HG02840 (cell line): Measurements from ENCODE around the gene YWHAE.
"Not testable (repeated sequence)": the region's sequence is repeated elsewhere in the genome, so short reads cannot be mapped to it uniquely, and the experiment has no call there.

Experiments
- ATAC-seq: cut with Tn5 transposase; IDR thresholded peaks from one replicate; pipeline ENCODE4 v1.9.1; 2021; ENCODE audit warnings: mild to moderate bottlenecking, moderate library complexity, moderate number of reproducible peaks; ENCODE audit not compliant: unreplicated experiment, low FRiP score

Gene YWHAE

GRCh38 chr17:1340371-1340770 lies 59.7 kb downstream of the YWHAE start:
- ATAC-seq: no peak

DNA sequence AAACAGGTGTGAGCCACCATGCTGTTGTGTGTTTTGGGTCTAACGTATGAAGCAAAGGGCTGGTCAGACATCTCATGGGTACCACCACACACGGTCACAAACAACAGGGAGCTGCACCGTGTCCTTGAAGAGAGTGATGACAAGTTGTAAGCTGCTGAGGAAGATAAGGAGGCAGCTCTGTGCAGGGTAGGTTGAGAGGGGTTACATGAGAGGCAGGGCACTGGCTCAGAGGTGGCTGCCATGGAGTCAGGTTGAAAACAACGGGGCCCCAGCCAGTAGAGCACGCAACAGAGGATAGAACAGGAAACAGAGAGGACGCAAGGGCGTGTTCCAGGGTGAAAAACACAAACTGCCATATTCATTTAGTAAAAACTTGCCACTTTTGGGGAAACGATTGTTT lies 68.3 kb downstream of the YWHAE start:
- no peak for ATAC-seq

DNA sequence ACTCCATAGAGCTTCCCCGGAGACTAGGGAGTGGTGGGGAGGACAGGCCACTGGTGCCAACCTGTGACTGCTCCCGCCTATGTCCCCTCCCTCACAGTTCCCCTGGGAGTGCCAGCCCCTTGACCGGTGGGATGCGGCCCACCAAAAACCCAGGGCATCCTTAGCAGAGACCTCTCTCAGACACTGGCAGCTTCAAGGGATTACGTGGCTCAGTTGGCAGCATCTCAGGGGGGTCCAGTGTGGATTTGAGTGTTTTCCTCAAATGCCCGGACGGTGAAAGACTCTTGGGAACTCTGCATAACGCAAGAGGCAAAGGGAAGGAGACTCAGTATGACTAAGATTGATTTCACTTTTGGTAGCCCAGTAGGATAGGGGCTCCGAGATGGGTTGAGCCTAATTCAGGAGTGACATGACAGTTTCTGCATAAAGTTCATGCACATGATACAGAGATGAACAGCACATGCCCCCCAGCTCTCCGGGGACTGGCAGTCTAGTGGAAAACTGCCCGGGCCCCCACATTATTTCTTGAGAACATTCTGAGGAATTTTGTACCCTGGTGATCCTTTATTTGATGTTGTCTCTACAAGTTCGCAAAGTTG lies 70.2 kb downstream of the YWHAE start:
- ATAC-seq: no peak

DNA sequence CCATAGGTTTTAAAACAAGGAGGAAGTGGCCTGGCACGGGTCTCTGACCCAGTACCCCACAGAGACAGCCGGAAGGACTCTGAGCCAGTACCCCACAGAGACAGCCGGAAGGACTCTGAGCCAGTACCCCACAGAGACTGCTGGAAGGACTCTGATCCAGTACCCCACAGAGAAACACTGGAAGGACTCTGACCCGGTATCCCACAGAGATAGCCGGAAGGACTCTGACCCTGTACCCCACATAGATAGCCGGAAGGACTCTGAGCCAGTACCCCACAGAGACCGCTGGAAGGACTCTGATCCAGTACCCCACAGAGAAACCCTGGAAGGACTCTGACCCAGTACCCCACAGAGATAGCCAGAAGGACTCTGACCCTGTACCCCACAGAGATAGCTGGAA lies 71.6 kb downstream of the YWHAE start:
- no peak for ATAC-seq

DNA sequence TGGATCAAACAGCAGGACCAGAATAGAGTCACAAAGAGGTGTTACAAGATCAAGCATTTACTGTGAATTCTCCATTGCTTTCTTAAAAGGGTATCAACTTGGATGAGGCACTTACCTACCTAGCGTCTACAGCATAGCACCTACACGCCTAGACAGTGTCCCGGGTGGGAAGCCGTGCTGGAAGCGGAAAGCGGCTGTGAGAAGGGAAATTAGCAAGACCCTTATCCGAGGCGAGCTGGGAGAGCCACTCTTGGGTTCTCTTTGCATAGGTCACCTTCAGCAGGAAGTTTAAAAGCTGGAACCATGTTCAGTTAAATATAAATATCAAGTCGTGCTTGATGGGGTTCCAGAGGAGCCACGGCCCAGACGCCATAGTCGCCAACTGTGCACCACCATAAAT lies 74.3 kb downstream of the YWHAE start:
- no peak for ATAC-seq

GRCh38 chr17:1324201-1324771 lies 75.7 kb downstream of the YWHAE start:
- ATAC-seq: no peak

DNA sequence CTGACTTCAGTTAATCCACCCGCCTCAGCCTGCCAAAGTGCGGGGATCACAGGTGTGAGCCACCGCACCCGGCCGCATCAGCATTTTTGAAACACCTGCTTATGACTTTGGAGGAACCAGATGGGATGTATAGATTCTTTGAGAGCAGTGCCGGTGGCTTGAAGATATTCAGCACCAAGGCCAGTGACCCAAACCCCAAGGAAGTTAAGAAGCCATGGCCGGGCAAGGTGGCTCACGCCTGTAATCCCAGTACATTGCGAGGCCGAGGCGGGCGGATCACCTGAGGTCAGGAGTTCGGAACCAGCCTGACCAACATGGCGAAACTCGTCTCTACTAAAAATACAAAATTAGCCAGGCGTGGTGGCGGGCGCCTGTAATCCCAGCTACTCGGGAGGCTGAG lies 76.7 kb downstream of the YWHAE start:
- ATAC-seq: no peak

DNA sequence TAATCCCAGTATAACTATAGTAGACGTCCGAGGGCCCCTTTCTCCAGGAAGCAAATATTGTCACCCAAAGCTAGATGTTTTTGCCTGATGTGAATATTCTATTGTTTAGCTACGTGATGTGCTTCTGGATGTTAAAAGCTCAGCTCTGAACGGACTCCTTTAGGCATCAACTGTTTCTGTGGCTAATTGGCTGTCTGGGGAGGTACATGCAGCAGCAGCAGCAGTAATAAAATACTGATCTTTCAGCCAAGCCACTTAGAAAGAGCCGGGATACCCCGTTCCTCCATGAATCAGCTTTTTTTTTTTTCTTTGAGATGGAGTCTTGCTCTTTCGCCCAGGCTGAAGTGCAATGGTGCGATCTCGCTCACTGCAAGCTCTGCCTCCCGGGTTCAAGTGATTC lies 77.5 kb downstream of the YWHAE start:
- ATAC-seq: no peak

- ATAC-seq: no peak
Observed at GRCh38 chr17:1322014-1322428, 78.0 kb downstream of the YWHAE start.

- no peak for ATAC-seq
Observed at GRCh38 chr17:1315891-1316403, 84.1 kb downstream of the YWHAE start.

DNA sequence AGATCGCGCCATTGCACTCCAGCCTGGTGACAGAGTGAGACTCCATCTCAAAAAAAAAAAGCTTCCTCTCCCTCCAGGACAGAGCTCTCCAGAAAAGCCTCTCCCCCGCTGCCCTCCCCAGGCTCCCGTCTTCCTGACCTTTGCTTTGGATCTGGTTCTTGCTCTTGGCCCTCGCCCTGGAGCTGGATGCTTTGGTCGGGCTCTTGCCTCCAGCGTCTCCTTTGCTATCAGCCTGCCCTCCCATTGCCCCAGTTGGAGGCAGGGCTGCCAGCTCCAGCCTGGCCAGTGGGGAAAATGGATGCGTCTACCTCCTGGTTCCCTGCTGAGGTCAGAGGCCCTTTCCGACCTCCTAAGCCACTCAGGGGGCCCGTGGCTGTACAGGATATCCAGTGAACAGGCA lies 84.6 kb downstream of the YWHAE start:
- no peak for ATAC-seq

DNA sequence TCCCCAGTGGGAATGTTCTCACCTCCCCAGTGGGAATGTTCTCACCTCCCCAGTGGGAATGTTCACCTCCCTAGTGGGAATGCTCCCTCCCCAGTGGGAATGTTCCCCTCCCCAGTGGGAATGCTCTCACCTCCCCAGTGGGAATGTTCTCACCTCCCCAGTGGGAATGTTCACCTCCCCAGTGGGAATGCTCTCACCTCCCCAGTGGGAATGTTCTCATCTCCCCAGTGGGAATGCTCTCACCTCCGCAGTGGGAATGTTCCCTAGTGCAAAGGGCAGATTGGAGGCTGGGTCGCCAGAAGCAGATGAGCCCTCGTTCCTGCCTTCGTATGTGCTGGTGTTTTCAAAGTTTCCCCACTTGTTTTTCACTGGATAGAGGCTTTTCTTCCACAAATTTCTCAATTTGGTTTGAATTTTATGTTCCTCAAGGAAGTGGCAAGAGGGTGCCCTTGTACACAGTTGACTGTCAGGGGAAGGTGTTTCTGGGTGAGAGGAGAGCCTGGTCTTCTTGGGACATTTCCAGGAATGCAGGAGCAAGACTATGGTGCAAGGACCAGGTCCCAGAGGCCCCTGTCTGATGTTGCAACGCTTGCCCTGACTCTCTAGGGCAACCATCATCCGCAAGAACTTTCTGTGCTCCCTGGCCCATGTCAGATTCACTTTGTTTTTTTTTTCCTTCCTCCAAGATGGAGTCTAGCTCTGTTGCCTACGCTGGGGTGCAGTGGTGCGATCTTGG lies 86.6 kb downstream of the YWHAE start:
- ATAC-seq: no peak

- ATAC-seq: no peak
Observed at GRCh38 chr17:1312261-1312870, 87.7 kb downstream of the YWHAE start.

DNA sequence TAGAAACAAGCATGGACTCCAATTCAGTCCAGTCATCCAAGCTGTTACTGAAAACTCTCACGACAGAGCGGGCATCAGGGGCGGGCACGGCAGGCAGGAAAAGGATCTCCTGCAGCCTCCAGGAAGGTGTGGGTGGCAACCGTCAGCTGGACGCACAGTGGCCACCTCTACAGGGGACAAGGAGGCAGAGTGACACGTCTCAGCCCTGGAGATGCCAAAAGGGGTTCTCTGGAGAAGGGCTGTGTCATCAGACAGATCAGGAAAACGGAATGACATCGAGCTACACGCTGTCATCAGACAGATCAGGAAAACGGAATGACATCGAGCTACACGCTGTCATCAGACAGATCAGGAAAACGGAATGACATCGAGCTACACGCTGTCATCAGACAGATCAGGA lies 92.2 kb downstream of the YWHAE start:
- ATAC-seq: not testable (repeated sequence)

DNA sequence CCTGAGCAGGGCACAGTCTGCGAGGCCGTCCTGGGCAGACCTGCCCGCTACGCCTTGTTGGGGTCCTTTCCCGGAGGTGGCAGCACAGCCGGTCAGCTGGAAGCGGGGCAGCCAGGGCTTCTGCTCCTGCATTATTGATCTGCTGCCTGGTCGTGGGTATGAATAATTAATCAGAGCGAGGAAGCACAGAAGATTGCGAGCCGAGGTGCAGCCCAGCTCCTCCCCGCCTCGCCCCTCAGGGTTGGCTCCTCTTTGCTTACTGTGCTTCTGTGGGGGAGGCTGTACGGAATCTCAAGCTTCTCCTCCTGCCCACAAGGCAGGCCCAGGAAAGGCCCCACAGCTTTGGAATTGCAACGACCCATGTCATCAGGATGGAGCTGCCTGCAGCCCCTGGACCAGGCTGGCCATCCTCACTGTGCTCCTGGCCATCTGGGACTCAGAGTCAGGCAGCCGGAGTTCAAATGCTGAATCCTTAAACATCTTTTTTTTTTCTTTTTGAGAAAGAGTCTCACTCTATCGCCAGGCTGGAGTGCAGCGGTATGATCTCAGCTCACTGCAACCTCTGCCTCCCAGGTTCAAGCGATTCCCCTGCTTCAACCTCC lies 95.0 kb downstream of the YWHAE start:
- no peak for ATAC-seq

- no peak for ATAC-seq
Observed at GRCh38 chr17:1304522-1304921, 95.5 kb downstream of the YWHAE start.

GRCh38 chr17:1302761-1303160 lies 97.3 kb downstream of the YWHAE start:
- ATAC-seq: no peak

DNA sequence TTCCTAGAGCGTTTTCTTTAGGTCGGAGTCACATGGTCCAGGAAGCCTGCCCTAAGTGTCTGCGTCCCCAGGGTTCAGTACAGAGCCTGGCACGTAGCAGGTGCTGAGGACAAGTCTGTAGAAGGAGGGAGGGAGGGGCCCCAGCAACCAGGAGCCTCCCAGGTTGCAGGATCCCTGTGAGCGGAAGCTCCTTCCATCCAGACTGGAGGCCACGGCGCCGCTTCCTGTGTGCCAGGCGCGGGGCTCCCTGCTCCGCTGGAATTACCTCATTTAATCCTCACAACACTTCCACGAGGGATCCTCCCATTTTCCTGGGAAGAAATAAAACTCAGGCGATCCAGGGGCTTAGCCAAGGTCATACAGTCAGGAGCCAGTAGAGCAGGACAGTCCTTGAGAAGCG lies 98.5 kb downstream of the YWHAE start:
- ATAC-seq: no peak

GRCh38 chr17:1300371-1300905 lies 99.6 kb downstream of the YWHAE start:
- no peak for ATAC-seq

GRCh38 chr17:1299552-1300370 lies 100.3 kb downstream of the YWHAE start:
- no peak for ATAC-seq
